ENCODE measurements around the gene NELFE. TPM values are rescaled to one million over a fixed set of nuclear protein-coding genes. Genes with fewer than 3 reads are reported as not detected.

The NELFE gene
- total RNA-seq, 1 experiment from 2014 or later, result 91.4 TPM

DNA sequence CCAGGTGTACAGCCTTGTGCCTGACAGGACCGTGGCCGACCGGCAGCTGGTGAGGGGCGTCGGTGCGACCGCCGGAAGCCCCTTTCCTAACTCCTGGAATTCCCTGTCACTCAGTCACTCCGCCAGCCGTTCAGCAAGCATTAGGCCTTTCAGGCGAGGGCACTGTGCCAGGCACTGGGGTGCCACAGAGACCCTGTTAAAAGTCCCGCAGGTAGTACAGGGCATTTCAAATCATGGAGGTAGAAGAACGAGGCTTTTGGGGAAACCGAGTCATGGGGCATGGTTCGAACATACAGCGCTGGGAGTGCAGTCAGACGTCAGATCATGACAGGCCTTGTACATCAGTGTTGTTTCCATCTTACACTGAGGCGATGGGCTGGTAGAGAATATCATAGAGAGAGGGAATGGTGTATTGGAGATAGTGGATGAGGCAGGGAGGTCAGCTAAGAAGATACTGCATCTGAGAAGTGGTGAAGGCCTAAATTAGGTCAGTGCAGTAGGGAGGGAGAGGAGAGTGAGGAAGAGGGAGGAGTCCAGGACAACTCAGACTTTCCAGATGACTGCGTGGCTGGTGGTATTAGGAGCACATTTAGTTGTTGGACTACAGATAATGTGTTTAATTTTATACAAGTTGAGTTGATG lies 14.1 kb upstream of the NELFE start:
- Histone ChIP-seq H4K8ac (replicated peaks; ENCODE audit: insufficient read length, low read depth, low read length) (no peak overlapping the region), H2BK5ac (ENCODE audit: insufficient read length, low read length) (no peak overlapping the region), H4K20me1 (ENCODE audit: control insufficient read depth, insufficient read depth, insufficient read length) (no peaks in the 10 kb centered on the region), H3T11ph (ENCODE audit: low read length) (no peak overlapping the region), H2BK12ac (ENCODE audit: insufficient read length, low read depth, low read length) (no peak overlapping the region), H4K5ac (ENCODE audit: insufficient read length, low read depth, low read length) (no peak overlapping the region), H3K9me3 (ENCODE audit: control insufficient read depth, low read depth, low read length) (no peaks in the 10 kb centered on the region), H3K23ac (ENCODE audit: insufficient read length, low read depth, low read length) (no peak overlapping the region), H3K4me2 (ENCODE audit: insufficient read depth, insufficient read length, low read length) (peak overlapping the region; percentile 94), H3K79me2 (ENCODE audit: insufficient read depth, low read length) (no peaks in the 10 kb centered on the region; the same call in 1 of the 2 replicates), H3K27me3 (ENCODE audit: insufficient read depth, low read length) (no peaks in the 10 kb centered on the region), H2BK15ac (ENCODE audit: low read depth, low read length) (no peak overlapping the region), H2AFZ (ENCODE audit: low read length) (no peak overlapping the region), H3K14ac (ENCODE audit: insufficient read depth, low read length) (no peak overlapping the region), H3K9ac (ENCODE audit: extremely low read depth, insufficient read length, low read length) (peak overlapping the region; percentile 20), H4K91ac (ENCODE audit: insufficient read length, low read depth, low read length) (no peak overlapping the region), H3K4me1 (ENCODE audit: insufficient read depth, low read length) (peaks cover 3% of the 10 kb centered on the region; the same call in 1 of the 2 replicates), H3K4ac (ENCODE audit: low read depth, low read length) (no peak overlapping the region), H3K18ac (ENCODE audit: insufficient read length, low read depth, low read length) (no peak overlapping the region), H3K79me1 (ENCODE audit: insufficient read depth, low read depth, low read length, poor library complexity, severe bottlenecking) (no peaks in the 10 kb centered on the region), H2BK20ac (ENCODE audit: low read depth, low read length, poor library complexity, severe bottlenecking) (no peak overlapping the region), H3K27ac (ENCODE audit: insufficient read length, low read depth, low read length) (no peak overlapping the region), H2AK5ac (ENCODE audit: insufficient read length, low read length) (no peak overlapping the region), H3K56ac (ENCODE audit: insufficient read length, low read depth, low read length) (no peak overlapping the region), H2BK120ac (ENCODE audit: low read depth, low read length, poor library complexity, severe bottlenecking) (no peak overlapping the region), H3K23me2 (ENCODE audit: insufficient read length, low read depth, low read length, poor library complexity, severe bottlenecking) (peaks cover 6% of the 10 kb centered on the region)
- Mint-ChIP-seq H3K36me3 (ENCODE audit: insufficient read depth in 1 of 3, low read depth in 3 of 3) (peaks cover 25 to 54% (median 49%) of the 10 kb centered on the region in 3 experiments), H3K27me3 (ENCODE audit: low read depth) (no peaks in the 10 kb centered on the region; the same call in 1 of the 2 replicates), H3K4me3 (peak overlapping the region; percentile 91 to 97), H3K27ac (peak overlapping the region; percentile 100; a peak in 6 of 7 replicates), H3K4me1 (peaks cover 8 to 11% of the 10 kb centered on the region in 2 experiments), H3K9me3 (peaks cover 6 to 13% of the 10 kb centered on the region in 2 experiments)
- no peak for DNase-seq
- TF ChIP-seq, protein P1, sequence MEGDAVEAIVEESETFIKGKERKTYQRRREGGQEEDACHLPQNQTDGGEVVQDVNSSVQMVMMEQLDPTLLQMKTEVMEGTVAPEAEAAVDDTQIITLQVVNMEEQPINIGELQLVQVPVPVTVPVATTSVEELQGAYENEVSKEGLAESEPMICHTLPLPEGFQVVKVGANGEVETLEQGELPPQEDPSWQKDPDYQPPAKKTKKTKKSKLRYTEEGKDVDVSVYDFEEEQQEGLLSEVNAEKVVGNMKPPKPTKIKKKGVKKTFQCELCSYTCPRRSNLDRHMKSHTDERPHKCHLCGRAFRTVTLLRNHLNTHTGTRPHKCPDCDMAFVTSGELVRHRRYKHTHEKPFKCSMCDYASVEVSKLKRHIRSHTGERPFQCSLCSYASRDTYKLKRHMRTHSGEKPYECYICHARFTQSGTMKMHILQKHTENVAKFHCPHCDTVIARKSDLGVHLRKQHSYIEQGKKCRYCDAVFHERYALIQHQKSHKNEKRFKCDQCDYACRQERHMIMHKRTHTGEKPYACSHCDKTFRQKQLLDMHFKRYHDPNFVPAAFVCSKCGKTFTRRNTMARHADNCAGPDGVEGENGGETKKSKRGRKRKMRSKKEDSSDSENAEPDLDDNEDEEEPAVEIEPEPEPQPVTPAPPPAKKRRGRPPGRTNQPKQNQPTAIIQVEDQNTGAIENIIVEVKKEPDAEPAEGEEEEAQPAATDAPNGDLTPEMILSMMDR (conservative IDR thresholded peaks at IDR 0.05), result no peak
- no CpG with 5 or more reads among the region's 19 CpGs for WGBS (ENCODE audit: extremely low coverage, insufficient read length, low lambda C conversion rate)

All from H9 (cell line).